ENCODE measurements around the gene FXYD2.

FXYD2 gene

GRCh38 chr11:117820071-117820470 lies 4.5 kb downstream of the FXYD2 start:
- no peak overlapping the region for H3K27ac ChIP-seq (ENCODE audit: low read depth, low read length)
- H3K4me1 ChIP-seq (ENCODE audit: control insufficient read depth in 1 of 2, insufficient read depth in 2 of 2, low read length in 2 of 2) = peaks cover 49 to 69% of the 10 kb centered on the region in 2 donors
- H3K4me3 ChIP-seq (ENCODE audit: low read depth in 1 of 2, low read length in 2 of 2) = no peak overlapping the region
- H3K36me3 ChIP-seq (ENCODE audit: control insufficient read depth in 1 of 2, insufficient read depth in 2 of 2, low read length in 2 of 2) = no peaks in the 10 kb centered on the region
- H3K27me3 ChIP-seq (ENCODE audit: control insufficient read depth in 1 of 2, insufficient read depth in 2 of 2, low read length in 2 of 2) = no peaks in the 10 kb centered on the region
- no peaks in the 10 kb centered on the region for H3K9me3 ChIP-seq (ENCODE audit: control insufficient read depth in 1 of 2, low read length in 2 of 2)
- H3K9ac ChIP-seq (ENCODE audit: low read depth in 1 of 2, low read length in 2 of 2) = peak overlapping the region in 1 of 2 donors; percentile 34

DNA sequence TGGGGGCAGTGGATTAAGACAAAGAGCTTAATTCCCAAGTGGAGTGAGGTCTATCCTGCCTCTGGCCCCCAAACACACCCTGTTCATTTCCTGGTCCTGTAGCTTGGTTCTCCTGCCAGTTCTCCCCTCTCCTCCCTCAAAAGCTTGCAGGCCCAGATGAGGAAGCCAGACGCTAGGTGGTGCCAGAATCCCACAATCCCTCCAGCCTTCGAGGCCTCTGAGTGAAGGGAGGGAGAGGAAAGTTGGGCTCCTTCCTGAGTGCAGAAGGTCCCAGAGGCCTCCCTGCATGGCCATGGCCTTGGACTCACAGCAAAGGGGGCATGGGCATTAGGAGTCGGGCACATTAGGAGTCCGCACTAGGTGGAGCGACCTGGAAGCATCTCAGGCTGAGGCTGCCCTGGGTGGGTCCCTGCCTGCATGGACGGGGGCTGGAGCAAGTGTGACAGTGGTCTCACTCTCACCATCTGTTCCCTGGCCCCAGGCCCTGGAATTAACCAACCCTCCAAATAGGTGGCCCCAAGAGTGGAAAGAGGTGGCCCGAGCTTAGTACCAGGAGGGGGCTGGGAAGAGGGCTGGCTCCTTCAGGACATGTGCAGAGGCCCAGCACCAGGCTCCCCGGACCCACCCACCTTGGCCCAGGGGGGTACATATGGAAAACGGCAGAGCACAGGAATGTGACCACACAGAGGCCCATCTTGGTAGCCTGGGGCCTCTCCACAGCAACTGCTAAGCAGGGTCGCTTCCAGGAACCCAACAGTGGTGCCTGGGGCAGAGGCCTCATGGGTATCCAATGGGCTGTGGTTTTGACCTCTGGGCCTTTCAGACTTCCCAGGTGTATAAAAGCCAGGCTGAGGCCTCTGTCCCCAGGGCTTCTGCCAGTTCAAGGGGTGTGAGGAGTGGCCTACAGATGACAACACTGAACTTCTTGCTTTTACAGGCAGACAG lies 5.2 kb downstream of the FXYD2 start:
- H3K36me3 ChIP-seq (ENCODE audit: control insufficient read depth in 1 of 2, insufficient read depth in 2 of 2, low read length in 2 of 2) = no peaks in the 10 kb centered on the region
- no peak overlapping the region for H3K27ac ChIP-seq (ENCODE audit: low read depth, low read length)
- peaks cover 50 to 69% of the 10 kb centered on the region in 2 donors for H3K4me1 ChIP-seq (ENCODE audit: control insufficient read depth in 1 of 2, insufficient read depth in 2 of 2, low read length in 2 of 2)
- no peaks in the 10 kb centered on the region for H3K27me3 ChIP-seq (ENCODE audit: control insufficient read depth in 1 of 2, insufficient read depth in 2 of 2, low read length in 2 of 2)
- no peaks in the 10 kb centered on the region for H3K9me3 ChIP-seq (ENCODE audit: control insufficient read depth in 1 of 2, low read length in 2 of 2)
- peak overlapping the region in 1 of 2 donors; percentile 17 for H3K4me3 ChIP-seq (ENCODE audit: low read depth in 1 of 2, low read length in 2 of 2)
- H3K9ac ChIP-seq (ENCODE audit: low read depth in 1 of 2, low read length in 2 of 2) = peak overlapping the region in 1 of 2 donors; percentile 34

GRCh38 chr11:117818041-117818873 lies 6.3 kb downstream of the FXYD2 start:
- H3K4me3 ChIP-seq (ENCODE audit: low read depth in 1 of 2, low read length in 2 of 2) = no peak overlapping the region
- peaks cover 46 to 60% of the 10 kb centered on the region in 2 donors for H3K4me1 ChIP-seq (ENCODE audit: control insufficient read depth in 1 of 2, insufficient read depth in 2 of 2, low read length in 2 of 2)
- H3K27me3 ChIP-seq (ENCODE audit: control insufficient read depth in 1 of 2, insufficient read depth in 2 of 2, low read length in 2 of 2) = no peaks in the 10 kb centered on the region
- no peaks in the 10 kb centered on the region for H3K9me3 ChIP-seq (ENCODE audit: control insufficient read depth in 1 of 2, low read length in 2 of 2)
- no peak overlapping the region for H3K27ac ChIP-seq (ENCODE audit: low read depth, low read length)
- H3K36me3 ChIP-seq (ENCODE audit: control insufficient read depth in 1 of 2, insufficient read depth in 2 of 2, low read length in 2 of 2) = no peaks in the 10 kb centered on the region
- H3K9ac ChIP-seq (ENCODE audit: low read depth in 1 of 2, low read length in 2 of 2) = no peak overlapping the region

- H3K4me1 ChIP-seq (ENCODE audit: control insufficient read depth in 1 of 2, insufficient read depth in 2 of 2, low read length in 2 of 2) = peaks cover 46 to 60% of the 10 kb centered on the region in 2 donors
Measured at GRCh38 chr11:117817368-117818040, 7.0 kb downstream of the FXYD2 start.

DNA sequence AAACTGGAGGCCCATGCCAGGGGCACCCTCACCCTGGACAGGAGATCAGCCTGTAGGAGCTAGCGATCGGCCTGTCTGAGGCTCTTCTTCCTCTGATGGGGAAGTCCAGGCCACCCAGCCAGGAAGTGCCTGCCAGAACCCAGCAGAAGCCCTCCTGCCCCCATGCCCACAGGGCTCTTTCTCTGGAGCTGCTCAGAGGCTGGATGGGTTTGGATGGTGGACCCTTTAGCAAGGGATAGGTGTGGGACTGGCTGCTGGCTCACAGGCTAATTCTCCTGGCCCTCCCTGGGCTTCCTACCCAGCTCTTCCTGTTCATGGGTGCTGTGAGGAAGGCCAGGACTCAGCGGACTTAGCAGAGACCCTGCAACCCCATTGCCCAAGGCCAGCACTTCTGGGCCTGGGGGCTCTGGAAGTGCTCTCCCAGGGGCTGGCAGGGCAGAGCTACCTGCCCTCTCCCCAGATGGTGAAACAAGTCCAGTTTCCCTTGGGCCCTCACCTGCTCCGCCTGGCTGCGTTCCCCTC lies 7.6 kb downstream of the FXYD2 start:
- no peaks in the 10 kb centered on the region for H3K36me3 ChIP-seq (ENCODE audit: control insufficient read depth in 1 of 2, insufficient read depth in 2 of 2, low read length in 2 of 2)
- peaks cover 46 to 54% of the 10 kb centered on the region in 2 donors for H3K4me1 ChIP-seq (ENCODE audit: control insufficient read depth in 1 of 2, insufficient read depth in 2 of 2, low read length in 2 of 2)
- H3K9ac ChIP-seq (ENCODE audit: low read depth in 1 of 2, low read length in 2 of 2) = peak overlapping the region in 1 of 2 donors; percentile 9
- peak overlapping the region; percentile 4 for H3K27ac ChIP-seq (ENCODE audit: low read depth, low read length)
- H3K9me3 ChIP-seq (ENCODE audit: control insufficient read depth in 1 of 2, low read length in 2 of 2) = no peaks in the 10 kb centered on the region
- no peaks in the 10 kb centered on the region for H3K27me3 ChIP-seq (ENCODE audit: control insufficient read depth in 1 of 2, insufficient read depth in 2 of 2, low read length in 2 of 2)
- H3K4me3 ChIP-seq (ENCODE audit: low read depth in 1 of 2, low read length in 2 of 2) = no peak overlapping the region

More at GRCh38 chr11:117817368-117818040, 7.0 kb downstream of the FXYD2 start:
- Histone ChIP-seq H3K27ac (ENCODE audit: low read depth, low read length) (peak overlapping the region; percentile 4), H3K36me3 (ENCODE audit: control insufficient read depth in 1 of 2, insufficient read depth in 2 of 2, low read length in 2 of 2) (no peaks in the 10 kb centered on the region), H3K4me3 (ENCODE audit: low read depth in 1 of 2, low read length in 2 of 2) (peak overlapping the region in 1 of 2 donors; percentile 33), H3K27me3 (ENCODE audit: control insufficient read depth in 1 of 2, insufficient read depth in 2 of 2, low read length in 2 of 2) (no peaks in the 10 kb centered on the region), H3K9me3 (ENCODE audit: control insufficient read depth in 1 of 2, low read length in 2 of 2) (no peaks in the 10 kb centered on the region), H3K9ac (ENCODE audit: low read depth in 1 of 2, low read length in 2 of 2) (peak overlapping the region in 1 of 2 donors; percentile 9)

- Histone ChIP-seq H3K27me3 (ENCODE audit: control insufficient read depth in 1 of 2, insufficient read depth in 2 of 2, low read length in 2 of 2) (no peaks in the 10 kb centered on the region), H3K36me3 (ENCODE audit: control insufficient read depth in 1 of 2, insufficient read depth in 2 of 2, low read length in 2 of 2) (no peaks in the 10 kb centered on the region), H3K4me3 (ENCODE audit: low read depth in 1 of 2, low read length in 2 of 2) (peak overlapping the region in 1 of 2 donors; percentile 10), H3K9ac (ENCODE audit: low read depth in 1 of 2, low read length in 2 of 2) (peak overlapping the region in 1 of 2 donors; percentile 2), H3K4me1 (ENCODE audit: control insufficient read depth in 1 of 2, insufficient read depth in 2 of 2, low read length in 2 of 2) (peaks cover 46 to 51% of the 10 kb centered on the region in 2 donors), H3K9me3 (ENCODE audit: control insufficient read depth in 1 of 2, low read length in 2 of 2) (no peaks in the 10 kb centered on the region), H3K27ac (ENCODE audit: low read depth, low read length) (peak overlapping the region; percentile 50)
Measured at GRCh38 chr11:117816151-117816741, 8.3 kb downstream of the FXYD2 start.

DNA sequence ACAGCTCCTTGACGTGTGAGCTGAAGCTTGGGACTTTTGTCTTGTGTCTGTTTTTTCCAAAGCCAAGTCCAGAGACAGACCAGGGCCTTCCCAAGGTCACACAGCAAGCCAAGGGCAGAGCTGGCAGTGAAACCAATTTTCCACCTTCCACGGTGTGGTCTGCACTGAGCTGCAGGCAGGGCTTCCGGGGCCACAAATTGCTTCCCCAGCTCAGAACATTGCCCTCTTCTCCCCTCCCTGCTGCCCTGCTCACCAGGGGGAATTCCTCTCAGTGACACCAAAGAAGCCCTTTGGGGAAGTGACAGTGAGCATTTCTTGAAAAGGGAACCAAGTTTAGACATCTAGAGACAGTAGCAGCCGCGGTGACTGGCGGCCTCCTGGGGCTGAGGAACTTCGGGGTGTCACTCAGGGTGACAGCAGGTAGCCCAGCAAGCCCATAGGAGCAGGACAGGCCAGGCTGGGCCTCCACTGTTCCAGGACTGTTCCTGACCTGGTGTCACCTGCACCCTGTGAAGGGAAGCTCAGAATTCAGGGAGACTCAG lies 9.2 kb downstream of the FXYD2 start:
- Histone ChIP-seq H3K36me3 (ENCODE audit: control insufficient read depth in 1 of 2, insufficient read depth in 2 of 2, low read length in 2 of 2) (no peaks in the 10 kb centered on the region), H3K4me3 (ENCODE audit: low read depth in 1 of 2, low read length in 2 of 2) (peak overlapping the region in 1 of 2 donors; percentile 4), H3K9me3 (ENCODE audit: control insufficient read depth in 1 of 2, low read length in 2 of 2) (no peaks in the 10 kb centered on the region), H3K4me1 (ENCODE audit: control insufficient read depth in 1 of 2, insufficient read depth in 2 of 2, low read length in 2 of 2) (peaks cover 45 to 48% of the 10 kb centered on the region in 2 donors), H3K27me3 (ENCODE audit: control insufficient read depth in 1 of 2, insufficient read depth in 2 of 2, low read length in 2 of 2) (no peaks in the 10 kb centered on the region), H3K9ac (ENCODE audit: low read depth in 1 of 2, low read length in 2 of 2) (peak overlapping the region in 1 of 2 donors; percentile 1), H3K27ac (ENCODE audit: low read depth, low read length) (peak overlapping the region; percentile 65)

- Histone ChIP-seq H3K4me3 (ENCODE audit: low read depth in 1 of 2, low read length in 2 of 2) (peak overlapping the region; percentile 4 to 26), H3K27ac (ENCODE audit: low read depth, low read length) (peak overlapping the region; percentile 65), H3K36me3 (ENCODE audit: control insufficient read depth in 1 of 2, insufficient read depth in 2 of 2, low read length in 2 of 2) (no peaks in the 10 kb centered on the region), H3K4me1 (ENCODE audit: control insufficient read depth in 1 of 2, insufficient read depth in 2 of 2, low read length in 2 of 2) (peaks cover 39 to 44% of the 10 kb centered on the region in 2 donors), H3K27me3 (ENCODE audit: control insufficient read depth in 1 of 2, insufficient read depth in 2 of 2, low read length in 2 of 2) (peaks cover 1% of the 10 kb centered on the region in 2 donors), H3K9me3 (ENCODE audit: control insufficient read depth in 1 of 2, low read length in 2 of 2) (no peaks in the 10 kb centered on the region), H3K9ac (ENCODE audit: low read depth in 1 of 2, low read length in 2 of 2) (peak overlapping the region in 1 of 2 donors; percentile 1)
Measured at GRCh38 chr11:117814766-117815261, 9.7 kb downstream of the FXYD2 start.

All from duodenal mucosa (tissue), 2 donors.